Measurements from ENCODE around the gene GNG13.
"Not testable (repeated sequence)": the region's sequence is repeated elsewhere in the genome, so short reads cannot be mapped to it uniquely, and the experiment has no call there.

GNG13 gene

GRCh38 chr16:760065-760464 is 40.5 kb downstream of the GNG13 start:
- no peak for DNase-seq

GRCh38 chr16:759110-759910 is 41.2 kb downstream of the GNG13 start:
- no peak for DNase-seq

DNA sequence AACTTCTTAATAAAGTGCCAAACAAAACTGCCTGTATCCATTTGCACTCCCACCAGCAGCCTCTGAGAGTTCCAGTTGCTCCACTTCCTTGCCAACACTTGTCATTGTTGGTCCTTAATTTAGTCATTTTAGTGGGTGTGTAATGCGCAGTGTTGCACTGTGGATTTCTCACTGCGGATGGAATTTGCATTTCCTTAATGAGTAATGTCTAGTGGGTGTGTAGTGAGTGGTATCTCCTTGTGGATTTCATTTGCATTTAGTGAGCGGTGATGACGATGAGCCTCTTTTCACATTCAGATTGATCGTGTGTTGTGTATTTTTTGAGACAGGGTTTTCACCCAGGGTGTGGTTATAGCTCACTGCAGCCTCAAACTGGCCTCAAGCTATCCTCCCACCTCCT is 44.1 kb downstream of the GNG13 start:
- DNase-seq = no peak

GRCh38 chr16:754656-755055 is 45.9 kb downstream of the GNG13 start:
- no peak for DNase-seq

GRCh38 chr16:754121-754607 is 46.4 kb downstream of the GNG13 start:
- not testable (repeated sequence) for DNase-seq

- no peak for DNase-seq
Measured at GRCh38 chr16:752007-752312, 48.6 kb downstream of the GNG13 start.

DNA sequence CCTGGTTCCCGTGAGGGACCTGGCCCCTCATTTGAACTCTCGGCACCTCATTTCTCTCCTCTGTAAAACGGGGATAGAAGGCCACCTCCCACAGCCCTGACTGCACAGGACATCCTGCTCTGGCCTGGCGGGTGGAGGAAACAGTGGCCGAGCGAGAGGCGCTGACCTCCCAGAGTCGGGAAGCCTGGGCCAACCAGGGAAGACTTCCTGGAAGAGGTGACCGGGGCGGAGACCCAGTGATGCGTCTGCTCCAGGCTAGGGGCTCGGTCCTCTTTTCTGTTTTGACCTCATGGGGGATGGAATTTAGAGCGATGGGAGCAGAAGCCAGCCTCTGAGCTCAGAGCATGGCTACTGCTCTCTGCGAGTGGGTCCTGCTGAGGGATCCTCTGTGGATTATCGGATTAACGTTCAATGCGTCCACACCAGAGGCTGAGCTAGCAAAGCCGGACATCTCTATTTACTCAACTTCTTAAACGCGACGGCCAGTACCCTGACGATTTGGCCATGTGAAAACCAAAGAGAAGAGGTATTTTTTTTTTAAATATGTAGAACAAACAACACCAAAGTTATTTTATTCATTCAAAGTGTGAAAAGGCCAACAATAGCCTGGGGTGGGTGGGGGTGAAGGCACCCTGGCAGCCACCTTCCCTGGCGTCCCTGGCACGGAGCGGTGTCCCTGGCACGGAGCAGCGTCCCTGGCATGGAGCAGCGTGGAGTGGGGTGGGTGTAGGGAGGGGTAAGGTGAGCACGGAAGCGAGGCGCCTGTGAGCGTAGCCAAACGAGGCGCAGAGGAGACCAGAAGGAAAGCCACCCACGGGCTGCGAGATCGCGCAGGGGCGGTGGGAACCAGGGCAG is 49.2 kb downstream of the GNG13 start:
- DNase-seq = no peak

DNA sequence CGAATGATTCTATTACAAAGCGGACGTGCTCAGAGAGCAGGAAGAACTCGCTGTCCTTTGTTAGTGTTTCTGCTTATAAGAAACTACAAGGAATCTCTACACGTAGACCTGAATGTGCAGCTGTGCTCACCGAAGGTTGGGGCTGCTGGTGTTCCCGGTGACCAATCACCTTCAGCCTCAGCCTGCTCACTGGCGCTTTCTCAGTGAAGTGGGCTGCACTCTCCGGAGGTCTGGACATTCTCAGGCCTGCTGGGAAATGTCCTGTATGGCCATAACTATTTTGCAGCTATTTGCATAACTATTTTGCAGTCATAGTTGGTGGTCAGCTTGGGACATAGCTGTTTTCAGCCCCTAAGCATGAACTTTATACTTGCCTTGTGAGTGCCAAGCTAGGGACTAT is 50.0 kb downstream of the GNG13 start:
- DNase-seq = no peak

DNA sequence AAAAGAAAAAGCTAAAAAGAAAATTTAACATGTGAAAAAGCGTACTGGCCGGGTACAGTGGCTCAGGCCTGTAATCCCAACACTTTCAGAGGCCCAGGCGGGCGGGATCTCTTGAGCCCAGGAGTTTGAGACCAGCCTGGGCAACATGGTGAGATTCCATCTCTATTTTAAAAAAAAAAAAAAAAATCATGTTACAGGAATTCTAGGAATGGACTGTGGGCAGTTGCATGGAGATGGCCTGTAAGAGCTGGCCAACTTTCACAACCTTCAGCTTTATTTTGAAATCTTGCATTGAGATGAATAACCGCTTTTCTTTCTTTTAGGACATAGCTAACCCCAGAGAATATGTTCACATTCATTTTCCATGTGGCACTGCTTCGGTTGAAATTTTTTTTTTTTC is 51.5 kb downstream of the GNG13 start:
- DNase-seq = no peak
